DND-41 (cell line): ENCODE data around the gene TSPAN9.

Source experiments
- ATAC-seq: fragments of 200-7000 bp; cut with Tn5 transposase; 3 replicates; pipeline ENCODE4 v1.9.1; 2021; ENCODE audit warnings: low read depth; ENCODE audit not compliant: insufficient read depth
- DNase-seq: peaks from one replicate; pipeline ENCODE4 v3.0.0-alpha.2; 2020
- H2AFZ ChIP-seq: 2 replicates; pipeline ENCODE4 v1.6.0; 2012; ENCODE audit warnings: low read depth, low read length
- H3K27ac ChIP-seq: 2 replicates; pipeline ENCODE4 v1.5.1; 2012; ENCODE audit warnings: low read length, inconsistent platforms
- H3K27me3 ChIP-seq: fragments of 200-600 bp; sonication (generic); 2 replicates; pipeline ENCODE4 v1.6.0; 2012; ENCODE audit warnings: low read length, mild to moderate bottlenecking, inconsistent platforms; ENCODE audit not compliant: insufficient read depth, poor library complexity
- H3K36me3 ChIP-seq: 2 replicates; pipeline ENCODE4 v1.5.1; 2012; ENCODE audit warnings: low read length, inconsistent platforms; ENCODE audit not compliant: insufficient read depth
- H3K4me1 ChIP-seq: 2 replicates; pipeline ENCODE4 v1.5.1; 2012; ENCODE audit warnings: mild to moderate bottlenecking, low read length; ENCODE audit not compliant: insufficient read depth
- H3K4me2 ChIP-seq: 2 replicates; pipeline ENCODE4 v1.6.0; 2012; ENCODE audit warnings: mild to moderate bottlenecking, moderate library complexity, low read length, inconsistent platforms; ENCODE audit not compliant: insufficient read depth
- H3K4me3 ChIP-seq, 2 experiments: fragments of 200-600 bp in 1 of 2; shearing (Covaris generic) in 1 of 2; 2 replicates each; pipeline ENCODE4 v1.5.1; 2012 to 2016; ENCODE audit warnings: inconsistent platforms in 2 of 2, low read length in 2 of 2, mild to moderate bottlenecking in 2 of 2, low read depth in 1 of 2, moderate library complexity in 1 of 2
- H3K79me2 ChIP-seq: 2 replicates; pipeline ENCODE4 v1.6.0; 2012; ENCODE audit warnings: low read length, inconsistent platforms; ENCODE audit not compliant: insufficient read depth
- H3K9ac ChIP-seq: 2 replicates; pipeline ENCODE4 v1.6.0; 2012; ENCODE audit warnings: low read depth, mild to moderate bottlenecking, inconsistent platforms, low read length, moderate library complexity
- H3K9me3 ChIP-seq: 2 replicates; pipeline ENCODE4 v1.5.1; 2012; ENCODE audit warnings: low read length, moderate library complexity, mild to moderate bottlenecking, inconsistent platforms; ENCODE audit not compliant: insufficient read depth, severe bottlenecking
- H4K20me1 ChIP-seq: 2 replicates; pipeline ENCODE4 v1.6.0; 2012; ENCODE audit warnings: low read length; ENCODE audit not compliant: insufficient read depth
- EZH2 ChIP-seq: IDR thresholded peaks from 3 replicates; pipeline ENCODE4 v1.6.1; 2012; ENCODE audit warnings: borderline replicate concordance, low read depth, mild to moderate bottlenecking, moderate library complexity, low read length, inconsistent platforms; ENCODE audit not compliant: severe bottlenecking
- TF ChIP-seq, protein P1 (sequence below): IDR thresholded peaks from 2 replicates; pipeline ENCODE4 v1.5.1; 2012; ENCODE audit warnings: borderline replicate concordance, low read length, moderate library complexity, mild to moderate bottlenecking; ENCODE audit not compliant: poor library complexity, severe bottlenecking; ENCODE audit errors: extremely low read depth

TSPAN9 gene

DNA sequence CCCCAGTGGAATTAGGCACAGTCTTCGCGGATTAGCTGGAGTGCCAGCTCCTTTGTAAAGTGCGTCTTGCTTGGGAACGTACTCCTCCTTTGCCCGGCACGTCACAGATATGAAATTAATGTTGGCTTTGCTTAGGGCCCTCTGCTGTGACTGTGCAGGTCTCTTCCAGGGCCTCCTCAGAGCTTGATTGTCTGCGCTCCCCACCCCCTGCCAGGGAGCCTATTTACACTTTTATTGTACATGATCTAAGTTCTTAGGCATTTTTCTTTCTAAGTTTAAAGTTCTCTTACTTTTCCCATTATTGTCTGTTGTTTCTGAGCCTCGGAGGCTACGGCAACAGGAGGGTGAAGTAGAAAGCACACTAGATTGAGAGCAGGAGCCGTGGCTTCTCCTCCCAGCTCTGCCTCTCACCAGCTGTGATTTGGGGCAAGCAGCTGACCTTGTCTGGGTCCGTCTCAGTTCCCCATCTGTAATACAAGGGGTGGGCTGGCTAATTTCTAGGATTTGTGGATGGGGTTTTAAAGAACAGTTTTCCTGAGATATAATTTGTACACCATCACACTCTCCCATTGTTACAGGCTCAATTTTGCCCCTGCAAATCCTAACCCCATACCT, 81.8 kb downstream of the TSPAN9 start:
- Histone ChIP-seq H3K9me3 (peaks cover 5% of the 10 kb centered on the region), H3K36me3 (no peaks in the 10 kb centered on the region), H3K4me3 (no peak overlapping the region), H3K27ac (no peak overlapping the region), H3K4me2 (no peak overlapping the region), H3K27me3 (peaks cover 4% of the 10 kb centered on the region), H2AFZ (no peak overlapping the region), H3K9ac (no peak overlapping the region), H3K79me2 (no peaks in the 10 kb centered on the region), H4K20me1 (no peaks in the 10 kb centered on the region), H3K4me1 (no peaks in the 10 kb centered on the region)
- ATAC-seq (no peak), DNase-seq (no peak)
- no peak for TF ChIP-seq EZH2
- TF ChIP-seq, protein P1, sequence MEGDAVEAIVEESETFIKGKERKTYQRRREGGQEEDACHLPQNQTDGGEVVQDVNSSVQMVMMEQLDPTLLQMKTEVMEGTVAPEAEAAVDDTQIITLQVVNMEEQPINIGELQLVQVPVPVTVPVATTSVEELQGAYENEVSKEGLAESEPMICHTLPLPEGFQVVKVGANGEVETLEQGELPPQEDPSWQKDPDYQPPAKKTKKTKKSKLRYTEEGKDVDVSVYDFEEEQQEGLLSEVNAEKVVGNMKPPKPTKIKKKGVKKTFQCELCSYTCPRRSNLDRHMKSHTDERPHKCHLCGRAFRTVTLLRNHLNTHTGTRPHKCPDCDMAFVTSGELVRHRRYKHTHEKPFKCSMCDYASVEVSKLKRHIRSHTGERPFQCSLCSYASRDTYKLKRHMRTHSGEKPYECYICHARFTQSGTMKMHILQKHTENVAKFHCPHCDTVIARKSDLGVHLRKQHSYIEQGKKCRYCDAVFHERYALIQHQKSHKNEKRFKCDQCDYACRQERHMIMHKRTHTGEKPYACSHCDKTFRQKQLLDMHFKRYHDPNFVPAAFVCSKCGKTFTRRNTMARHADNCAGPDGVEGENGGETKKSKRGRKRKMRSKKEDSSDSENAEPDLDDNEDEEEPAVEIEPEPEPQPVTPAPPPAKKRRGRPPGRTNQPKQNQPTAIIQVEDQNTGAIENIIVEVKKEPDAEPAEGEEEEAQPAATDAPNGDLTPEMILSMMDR, result no peak

DNA sequence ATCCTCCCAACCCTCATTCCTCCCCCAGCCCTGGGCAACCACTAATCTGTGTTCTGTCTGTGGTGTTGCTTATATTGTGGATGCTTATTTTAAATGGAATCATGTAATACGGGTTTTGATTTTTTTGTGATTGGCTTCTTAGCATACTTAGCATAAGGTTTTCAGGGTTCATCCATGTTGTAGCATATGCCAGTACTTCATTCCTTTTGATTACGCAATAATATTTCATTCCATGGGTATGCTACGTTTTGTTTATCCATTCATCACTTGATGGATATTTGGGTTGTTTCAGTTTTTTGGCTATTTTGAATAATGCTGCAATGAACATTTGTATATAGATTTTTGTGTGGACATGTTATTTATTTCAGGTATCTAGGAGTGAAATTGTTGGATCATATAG, 82.9 kb downstream of the TSPAN9 start:
- Histone ChIP-seq H3K4me2 (no peak overlapping the region), H3K79me2 (no peaks in the 10 kb centered on the region), H3K27ac (no peak overlapping the region), H3K27me3 (peaks cover 4% of the 10 kb centered on the region), H3K4me3 (no peak overlapping the region), H3K9me3 (peaks cover 5% of the 10 kb centered on the region), H3K4me1 (no peaks in the 10 kb centered on the region), H3K9ac (no peak overlapping the region), H2AFZ (no peak overlapping the region), H4K20me1 (no peaks in the 10 kb centered on the region), H3K36me3 (no peaks in the 10 kb centered on the region)
- no peak for TF ChIP-seq EZH2
- TF ChIP-seq, protein P1, result no peak
- no peak for DNase-seq
- no peak for ATAC-seq

DNA sequence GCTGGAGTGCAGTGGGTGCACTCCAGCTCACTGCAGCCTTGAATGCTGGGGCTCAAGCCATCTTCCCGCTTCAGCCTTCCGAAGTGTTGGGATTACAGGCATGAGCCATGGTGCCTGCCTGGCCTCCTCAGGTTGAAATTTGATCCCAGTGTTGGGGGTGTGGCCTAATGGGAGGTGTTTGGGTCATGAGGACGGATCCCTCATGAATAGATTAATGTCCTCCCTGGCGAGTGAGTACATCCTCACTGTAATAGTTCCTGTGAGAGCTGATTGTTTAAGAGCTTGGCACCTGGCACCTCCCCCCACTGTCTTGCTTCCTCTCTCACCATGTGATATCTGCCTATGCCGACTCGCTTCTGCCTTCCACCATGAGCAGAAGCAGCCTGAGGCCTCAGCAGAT, 84.7 kb downstream of the TSPAN9 start:
- Histone ChIP-seq H3K9ac (no peak overlapping the region), H4K20me1 (no peaks in the 10 kb centered on the region), H2AFZ (no peak overlapping the region), H3K4me3 (no peak overlapping the region), H3K27ac (no peak overlapping the region), H3K79me2 (no peaks in the 10 kb centered on the region), H3K4me2 (no peak overlapping the region), H3K27me3 (peaks cover 4% of the 10 kb centered on the region), H3K9me3 (peaks cover 5% of the 10 kb centered on the region), H3K36me3 (no peaks in the 10 kb centered on the region), H3K4me1 (no peaks in the 10 kb centered on the region)
- ATAC-seq, result no peak
- TF ChIP-seq, protein P1, result no peak
- no peak for TF ChIP-seq EZH2
- DNase-seq, result no peak
